ENCODE data around the gene PDLIM4.

The PDLIM4 gene

DNA sequence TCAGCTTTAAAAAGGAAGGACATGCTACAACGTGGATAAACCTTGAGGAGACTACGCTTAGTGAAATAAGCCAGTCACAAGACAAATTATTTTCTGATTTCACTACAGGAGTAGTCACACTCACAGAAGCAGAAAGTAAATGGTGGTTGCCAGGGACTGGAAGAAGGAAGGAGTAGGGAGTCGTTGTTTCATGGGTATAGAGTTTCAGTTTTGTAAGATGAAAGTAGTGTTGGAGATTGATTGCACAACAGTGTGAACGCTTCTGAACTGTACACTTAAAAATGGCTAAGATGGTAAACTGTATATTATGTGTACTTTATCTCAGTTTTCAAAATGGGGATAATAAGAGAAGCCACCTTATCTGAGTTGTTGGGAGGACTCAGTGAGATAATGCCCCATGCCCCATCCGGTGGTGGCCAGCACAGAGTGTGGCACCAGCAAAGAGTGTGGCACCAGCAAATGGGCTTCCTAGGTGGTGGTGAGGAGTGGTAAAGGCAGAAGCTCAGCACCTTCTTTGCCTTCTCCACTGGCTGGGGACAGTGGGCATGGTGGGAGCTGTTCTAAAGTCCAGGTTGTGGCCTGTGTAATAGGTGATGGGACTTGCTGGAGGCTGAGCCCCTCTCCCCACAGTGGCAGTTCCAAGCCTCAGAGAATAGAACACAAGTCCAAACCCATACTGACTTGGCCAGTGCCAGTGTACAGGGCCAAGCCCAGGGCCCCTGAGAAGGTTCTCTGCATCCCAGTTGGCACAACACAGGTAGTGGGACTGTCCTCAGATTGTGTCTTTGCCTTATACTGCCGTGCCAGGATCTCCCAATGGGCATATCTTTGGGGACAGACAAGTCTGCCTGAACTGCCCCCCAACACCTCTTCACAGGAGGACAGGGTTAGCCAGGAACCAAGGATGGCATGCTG, 41.1 kb downstream of the PDLIM4 start:
- no peak for DNase-seq
- no peak overlapping the region for H3K27ac Mint-ChIP-seq
- H3K27me3 Mint-ChIP-seq (ENCODE audit: low read depth, poor library complexity) = peaks cover 29% of the 10 kb centered on the region
- H3K4me3 Mint-ChIP-seq = no peak overlapping the region
- TF ChIP-seq, protein P1, sequence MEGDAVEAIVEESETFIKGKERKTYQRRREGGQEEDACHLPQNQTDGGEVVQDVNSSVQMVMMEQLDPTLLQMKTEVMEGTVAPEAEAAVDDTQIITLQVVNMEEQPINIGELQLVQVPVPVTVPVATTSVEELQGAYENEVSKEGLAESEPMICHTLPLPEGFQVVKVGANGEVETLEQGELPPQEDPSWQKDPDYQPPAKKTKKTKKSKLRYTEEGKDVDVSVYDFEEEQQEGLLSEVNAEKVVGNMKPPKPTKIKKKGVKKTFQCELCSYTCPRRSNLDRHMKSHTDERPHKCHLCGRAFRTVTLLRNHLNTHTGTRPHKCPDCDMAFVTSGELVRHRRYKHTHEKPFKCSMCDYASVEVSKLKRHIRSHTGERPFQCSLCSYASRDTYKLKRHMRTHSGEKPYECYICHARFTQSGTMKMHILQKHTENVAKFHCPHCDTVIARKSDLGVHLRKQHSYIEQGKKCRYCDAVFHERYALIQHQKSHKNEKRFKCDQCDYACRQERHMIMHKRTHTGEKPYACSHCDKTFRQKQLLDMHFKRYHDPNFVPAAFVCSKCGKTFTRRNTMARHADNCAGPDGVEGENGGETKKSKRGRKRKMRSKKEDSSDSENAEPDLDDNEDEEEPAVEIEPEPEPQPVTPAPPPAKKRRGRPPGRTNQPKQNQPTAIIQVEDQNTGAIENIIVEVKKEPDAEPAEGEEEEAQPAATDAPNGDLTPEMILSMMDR (IDR thresholded peaks at IDR 0.05) = no peak
- H3K4me1 Mint-ChIP-seq = peaks cover 21% of the 10 kb centered on the region
- peaks cover 1% of the 10 kb centered on the region for H3K9me3 Mint-ChIP-seq
- H3K36me3 Mint-ChIP-seq (ENCODE audit: low read depth) = no peaks in the 10 kb centered on the region

DNA sequence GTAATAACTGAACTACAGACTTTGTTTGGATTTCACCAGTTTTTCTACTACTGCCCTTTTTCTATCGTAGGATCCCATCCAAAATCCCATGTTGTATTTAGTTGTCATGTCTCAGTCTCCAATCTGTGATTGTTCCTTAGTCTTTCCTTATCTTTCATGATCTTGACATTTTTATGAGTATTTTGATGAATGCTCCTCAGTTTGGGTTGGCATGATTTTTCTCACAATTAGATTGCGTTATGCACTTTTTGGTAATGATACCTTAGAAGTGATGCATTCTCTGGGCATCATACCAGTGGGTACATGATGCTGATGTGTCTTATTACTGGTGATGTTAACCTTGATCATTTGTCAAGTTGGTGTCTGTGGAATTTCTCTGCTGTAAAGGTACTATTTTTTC, 42.4 kb downstream of the PDLIM4 start:
- Mint-ChIP-seq H3K27ac (no peak overlapping the region), H3K4me1 (peaks cover 14% of the 10 kb centered on the region), H3K36me3 (ENCODE audit: low read depth) (peaks cover under 1% of the 10 kb centered on the region), H3K4me3 (no peak overlapping the region), H3K9me3 (peaks cover 15% of the 10 kb centered on the region), H3K27me3 (ENCODE audit: low read depth, poor library complexity) (peaks cover 22% of the 10 kb centered on the region)
- TF ChIP-seq, protein P1 (IDR thresholded peaks at IDR 0.05) = no peak
- no peak for DNase-seq

DNA sequence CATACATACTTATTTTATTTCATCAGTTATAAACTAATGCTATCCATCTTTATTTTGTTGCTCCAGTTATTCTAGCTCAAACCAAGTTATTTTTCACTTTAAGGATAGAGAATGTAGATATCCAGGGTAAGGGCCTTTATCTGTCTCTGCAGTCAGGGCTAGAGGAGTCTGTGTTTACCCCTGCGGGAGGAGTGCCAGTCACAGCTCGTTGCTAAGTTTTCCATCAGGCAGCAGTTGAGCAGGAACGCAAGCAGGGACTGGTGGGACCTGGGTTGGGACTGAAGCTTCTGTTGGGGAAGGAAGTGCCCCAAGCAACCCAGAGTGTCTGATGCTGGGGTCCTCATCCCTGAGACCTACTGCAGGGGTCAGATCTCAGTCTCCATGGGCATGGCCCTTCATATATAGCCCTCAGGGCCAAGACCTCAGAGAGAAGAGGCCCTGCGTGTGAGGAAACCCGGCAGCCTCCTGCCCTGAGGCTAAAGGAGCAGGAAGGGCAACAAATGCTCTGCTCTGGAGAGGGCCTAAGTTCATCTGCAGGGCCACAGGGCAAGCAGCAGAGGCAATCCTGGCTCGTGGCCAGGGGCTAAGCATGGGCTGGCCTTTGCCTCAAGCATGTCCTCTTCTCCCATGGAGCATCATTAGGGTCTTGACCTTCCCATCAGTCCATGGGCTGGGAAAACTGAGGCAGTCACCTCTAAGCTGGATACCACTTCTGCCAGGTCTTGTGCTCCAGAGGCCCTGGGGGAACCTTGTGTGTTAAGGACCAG, 43.3 kb downstream of the PDLIM4 start:
- Mint-ChIP-seq H3K9me3 (peaks cover 21% of the 10 kb centered on the region), H3K27ac (no peak overlapping the region), H3K4me1 (peaks cover 5% of the 10 kb centered on the region), H3K27me3 (ENCODE audit: low read depth, poor library complexity) (peaks cover 14% of the 10 kb centered on the region), H3K36me3 (ENCODE audit: low read depth) (peaks cover 7% of the 10 kb centered on the region), H3K4me3 (no peak overlapping the region)
- TF ChIP-seq, protein P1 (IDR thresholded peaks at IDR 0.05) = no peak
- DNase-seq = no peak

DNA sequence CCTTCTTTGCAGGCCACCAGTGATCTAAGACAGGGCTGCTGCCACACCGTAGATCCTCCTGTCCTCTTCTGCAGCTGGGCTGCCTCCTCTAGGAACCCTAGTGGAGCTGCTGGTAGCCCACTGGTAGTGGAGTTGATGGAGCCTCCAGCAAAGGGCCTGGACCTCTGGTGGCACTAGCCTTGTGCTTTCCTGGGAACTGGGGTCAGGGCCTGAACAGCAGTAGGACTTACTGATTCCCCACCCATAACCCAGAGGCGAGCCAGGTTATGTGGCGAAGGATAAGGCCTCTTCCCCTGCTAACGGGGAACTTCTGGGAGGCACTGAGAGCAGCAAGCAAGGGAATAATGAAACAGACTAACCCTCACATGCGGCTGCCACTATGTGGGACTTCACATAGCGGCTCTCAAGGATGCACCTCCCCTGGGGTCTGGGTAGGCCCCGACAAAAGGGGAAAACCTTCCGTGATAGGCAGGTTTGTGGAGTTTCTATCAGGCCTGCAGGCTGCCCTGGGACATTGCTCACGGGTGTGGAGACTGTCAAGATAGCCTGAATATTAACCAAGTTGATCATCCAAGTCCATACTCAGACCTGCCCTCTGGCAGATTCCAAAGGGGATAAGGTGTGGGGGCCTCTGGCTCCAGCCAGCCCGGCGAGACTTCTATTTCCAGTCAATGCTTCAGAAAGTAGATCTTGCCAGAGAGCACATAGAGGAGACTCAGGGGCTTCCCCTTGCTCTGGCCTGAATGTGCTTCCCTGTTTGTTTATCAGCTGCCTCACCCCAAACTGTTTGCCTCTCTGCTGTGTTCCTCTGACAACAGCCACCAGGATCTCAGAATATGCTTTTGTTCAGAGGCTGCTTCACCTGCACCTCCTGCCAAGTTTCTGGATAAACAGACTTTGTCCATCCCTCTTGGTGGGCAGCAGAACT, 44.1 kb downstream of the PDLIM4 start:
- Mint-ChIP-seq H3K4me1 (peaks cover 5% of the 10 kb centered on the region), H3K9me3 (peaks cover 25% of the 10 kb centered on the region), H3K36me3 (ENCODE audit: low read depth) (peaks cover 7% of the 10 kb centered on the region), H3K4me3 (no peak overlapping the region), H3K27me3 (ENCODE audit: low read depth, poor library complexity) (peaks cover 5% of the 10 kb centered on the region), H3K27ac (no peak overlapping the region)
- no peak for DNase-seq
- TF ChIP-seq, protein P1 (IDR thresholded peaks at IDR 0.05) = no peak

DNA sequence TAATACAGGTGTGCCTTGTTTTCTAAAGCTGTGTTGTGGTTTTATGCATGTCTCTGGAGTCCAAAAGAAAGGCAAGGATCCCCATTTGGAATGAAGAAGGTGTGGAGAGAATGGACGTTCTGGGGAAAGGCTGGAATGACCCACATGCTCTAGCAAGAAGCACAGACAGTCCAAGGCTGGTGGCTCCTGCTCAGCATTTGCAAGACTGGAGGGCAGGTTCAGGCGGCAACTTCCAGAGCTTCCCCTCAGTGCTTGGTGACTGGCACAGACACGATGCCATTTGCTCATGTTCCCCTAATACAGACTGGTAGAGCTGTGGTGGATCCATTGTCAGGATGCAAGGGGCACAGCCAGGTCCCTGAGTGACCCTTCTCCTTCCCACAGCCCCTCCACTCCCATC, 44.9 kb downstream of the PDLIM4 start:
- Mint-ChIP-seq H3K4me3 (no peak overlapping the region), H3K9me3 (peaks cover 25% of the 10 kb centered on the region), H3K27ac (no peak overlapping the region), H3K27me3 (ENCODE audit: low read depth, poor library complexity) (no peaks in the 10 kb centered on the region), H3K4me1 (peaks cover 5% of the 10 kb centered on the region), H3K36me3 (ENCODE audit: low read depth) (peaks cover 7% of the 10 kb centered on the region)
- TF ChIP-seq, protein P1 (IDR thresholded peaks at IDR 0.05) = no peak
- no peak for DNase-seq

Data from nephron progenitor cell (in vitro differentiated cells).